Measurements from ENCODE around the gene ZNF236. TPM values are rescaled to one million over a fixed set of nuclear protein-coding genes. Genes with fewer than 3 reads are reported as not detected.

ZNF236 gene
- total and polyA plus RNA-seq, 2 of the 8 experiments (the other 6 are each of a cell fraction or from before 2014, with no cell fraction given), result 6.7 to 14.5 TPM

- no peak overlapping the region for H3K27ac ChIP-seq (ENCODE audit: low read depth, low read length)
- 97% methylated on average over 7 of the region's 9 CpGs; no CpG with 5 or more reads in 1 of the 2 experiments for WGBS, 2 experiments (ENCODE audit: extremely low coverage in 1 of 2, insufficient coverage in 1 of 2, insufficient read length in 1 of 2, insufficient replicate concordance in 2 of 2, low coverage in 1 of 2, low lambda C conversion rate in 2 of 2, missing lambda C conversion rate in 1 of 2)
- H4K20me1 ChIP-seq (replicated peaks in 1 of 2; ENCODE audit: control insufficient read depth in 1 of 2, insufficient read depth in 2 of 2, low read length in 2 of 2), result peaks cover 0 to 1% of the 10 kb centered on the region in 2 experiments
- H3K23me2 ChIP-seq (ENCODE audit: low read depth, low read length), result no peaks in the 10 kb centered on the region
- no peak overlapping the region for H2BK5ac ChIP-seq (ENCODE audit: low read depth, low read length)
- no peak overlapping the region for H2AFZ ChIP-seq (ENCODE audit: low read length)
- H4K91ac ChIP-seq (replicated peaks; ENCODE audit: insufficient read length, low read length), result no peak overlapping the region
- no peak overlapping the region for H3K4me2 ChIP-seq (ENCODE audit: insufficient read depth in 1 of 2, low read depth in 2 of 2, low read length in 2 of 2)
- no peak overlapping the region for H2BK20ac ChIP-seq (ENCODE audit: low read length)
- no peak overlapping the region for H2BK120ac ChIP-seq (replicated peaks; ENCODE audit: low read depth, low read length)
- DNase-seq (ENCODE audit: low read depth in 1 of 2, low spot score in 2 of 2), result no peak
- no peak for TF ChIP-seq SP1 (IDR thresholded peaks at IDR 0.05; ENCODE audit: low read depth, low read length)
- no peak for TF ChIP-seq TAF1 (IDR thresholded peaks at IDR 0.05; ENCODE audit: low read depth, low read length)
- no peak for TF ChIP-seq BRCA1 (IDR thresholded peaks at IDR 0.05; ENCODE audit: low read depth, low read length)
- TF ChIP-seq HDAC2 (IDR thresholded peaks at IDR 0.05; ENCODE audit: borderline replicate concordance in 1 of 2, low read depth in 2 of 2, low read length in 2 of 2), result no peak
- no peak for TF ChIP-seq SUZ12 (IDR thresholded peaks at IDR 0.05; ENCODE audit: low read length)
- H3K18ac ChIP-seq (ENCODE audit: extremely low read depth, low read length), result no peak overlapping the region
- no peak overlapping the region for H4K8ac ChIP-seq (ENCODE audit: extremely low read depth, insufficient read depth, low read length)
- H4K5ac ChIP-seq (ENCODE audit: insufficient read length, low read depth, low read length), result no peak overlapping the region
- CTCF ChIA-PET (ENCODE audit: partially characterized antibody), result interaction anchor here (0.9 to 1.7 kb wide), 4 partner anchors 16 to 22 kb away, joined by 4 to 5 read pairs (median 4); no protein-coding TSS in a partner anchor
- no peak overlapping the region for H3K23ac ChIP-seq (ENCODE audit: insufficient read length)
- H3K79me1 ChIP-seq (ENCODE audit: low read depth, low read length), result no peaks in the 10 kb centered on the region
- no peak overlapping the region for H3K56ac ChIP-seq (replicated peaks; ENCODE audit: insufficient read length, low read depth, low read length)
- H3K9me3 ChIP-seq (ENCODE audit: insufficient read depth in 2 of 2, low read depth in 1 of 2, low read length in 1 of 2), result 0 out of 4 replicates have a peak, but pooled peaks cover 2 to 3% of the 10 kb centered on the region in 2 experiments
- H3K79me2 ChIP-seq (ENCODE audit: control insufficient read depth in 1 of 2, insufficient read depth in 2 of 2, low read length in 2 of 2), result no peaks in the 10 kb centered on the region
- H3K14ac ChIP-seq (ENCODE audit: insufficient read length), result no peak overlapping the region
- no peak overlapping the region for H3K9ac ChIP-seq (replicated peaks in 1 of 4; ENCODE audit: extremely low read depth in 1 of 4, low read depth in 3 of 4, low read length in 3 of 4)
- FAIRE-seq, result no peak
- POLR2A ChIA-PET (ENCODE audit: partially characterized antibody), result interaction anchor here (1.1 kb wide), 1 partner anchor 11 kb away, joined by 3 read pairs; no protein-coding TSS in a partner anchor
- no peak overlapping the region for H2AK5ac ChIP-seq (ENCODE audit: low read depth, low read length)
- no peak overlapping the region for H3K4ac ChIP-seq (replicated peaks; ENCODE audit: insufficient read length, low read depth, low read length)
- H2BK15ac ChIP-seq (ENCODE audit: low read length), result no peak overlapping the region
- peaks cover 0 to 9% (median 3%) of the 10 kb centered on the region in 4 experiments; a peak in 6 of 8 replicates for H3K36me3 ChIP-seq (ENCODE audit: control insufficient read depth in 2 of 4, insufficient read depth in 4 of 4, low read length in 3 of 4)
- no peaks in the 10 kb centered on the region for H3K4me1 ChIP-seq (replicated peaks in 1 of 4; ENCODE audit: control insufficient read depth in 3 of 4, insufficient read depth in 4 of 4, low read length in 3 of 4)
- H3K4me3 ChIP-seq (ENCODE audit: extremely low read depth in 1 of 4, insufficient read depth in 2 of 4, low read depth in 3 of 4, low read length in 4 of 4), result no peak overlapping the region
- no peaks in the 10 kb centered on the region for H3K27me3 ChIP-seq (replicated peaks in 1 of 4; ENCODE audit: control insufficient read depth in 3 of 4, extremely low read depth in 1 of 4, insufficient read depth in 3 of 4, low read length in 3 of 4)
- no peak overlapping the region for H2BK12ac ChIP-seq (ENCODE audit: low read depth, low read length)
These were observed 118.9 kb downstream of the ZNF236 start for GRCh38 chr18:76941284-76941683.

Data from H1 (cell line).